WTC11 (cell line): ENCODE data around the gene ZNF14. TPM values are rescaled to one million over a fixed set of nuclear protein-coding genes. Genes with fewer than 3 reads are reported as not detected.

ENCODE experiments used
- ATAC-seq: fragments of 200-7000 bp; cut with Tn5 transposase; 2 replicates; pipeline ENCODE4 v1.10.0; 2021; ENCODE audit warnings: mild to moderate bottlenecking, moderate library complexity
- CTCF ChIA-PET: fragments of 300-600 bp; sonication (Branson Sonifier 250); formaldehyde crosslinking; loops from one replicate; lab custom pipeline; 2021; ENCODE audit warnings: antibody characterized with exemption; lab: Charles Lee
- POLR2A ChIA-PET: fragments of 350-600 bp; sonication (Branson Sonifier 250); formaldehyde crosslinking; loops from one replicate; lab custom pipeline; 2021; ENCODE audit warnings: antibody characterized with exemption; lab: Charles Lee
- DNase-seq: peaks from one replicate; pipeline ENCODE4 v3.0.0; 2021; ENCODE audit warnings: low spot score
- H3K27ac Mint-ChIP-seq: 2 replicates; pipeline ENCODE4 v1.8.0; 2021; ENCODE audit warnings: mixed read lengths
- H3K27me3 Mint-ChIP-seq: 2 replicates; pipeline ENCODE4 v1.8.0; 2021; ENCODE audit warnings: low read depth, mild to moderate bottlenecking, moderate library complexity, mixed read lengths
- H3K36me3 Mint-ChIP-seq: 2 replicates; pipeline ENCODE4 v1.8.0; 2021; ENCODE audit warnings: mixed read lengths
- H3K4me1 Mint-ChIP-seq: 2 replicates; pipeline ENCODE4 v1.8.0; 2022; ENCODE audit warnings: mixed read lengths
- H3K4me3 Mint-ChIP-seq: 2 replicates; pipeline ENCODE4 v1.8.0; 2021; ENCODE audit warnings: mild to moderate bottlenecking, moderate library complexity, mixed read lengths
- H3K9me3 Mint-ChIP-seq: 2 replicates; pipeline ENCODE4 v1.8.0; 2021; ENCODE audit warnings: mixed read lengths
- AFF4 ChIP-seq: sonication (generic); formaldehyde crosslinking; IDR thresholded peaks from 2 replicates; pipeline ENCODE4 v1.8.1; 2023; ENCODE audit warnings: mild to moderate bottlenecking, missing genetic modification reagents, borderline replicate concordance
- ARID4B ChIP-seq: sonication (generic); formaldehyde crosslinking; IDR thresholded peaks from 2 replicates; pipeline ENCODE4 v1.8.0; 2023; ENCODE audit warnings: missing genetic modification reagents, mild to moderate bottlenecking, borderline replicate concordance
- CREB1 ChIP-seq: sonication (generic); formaldehyde crosslinking; IDR thresholded peaks from 2 replicates; pipeline ENCODE4 v1.8.0; 2023; ENCODE audit warnings: mild to moderate bottlenecking, missing genetic modification reagents
- CREM ChIP-seq: sonication (generic); formaldehyde crosslinking; IDR thresholded peaks from 2 replicates; pipeline ENCODE4 v1.8.1; 2022; ENCODE audit warnings: mild to moderate bottlenecking, missing genetic modification reagents, moderate library complexity
- E2F4 ChIP-seq: sonication (generic); formaldehyde crosslinking; IDR thresholded peaks from 2 replicates; pipeline ENCODE4 v1.8.1; 2022; ENCODE audit warnings: low read depth, mild to moderate bottlenecking, moderate library complexity, missing genetic modification reagents, borderline replicate concordance
- IRF2 ChIP-seq: sonication (generic); formaldehyde crosslinking; IDR thresholded peaks from 2 replicates; pipeline ENCODE4 v1.8.0; 2022; ENCODE audit warnings: low read depth, missing genetic modification reagents, borderline replicate concordance
- PRRX2 ChIP-seq: fragments of 250-450 bp; sonication (Bioruptor Pico); IDR thresholded peaks from 2 replicates; pipeline ENCODE4 v1.8.0; 2021; ENCODE audit warnings: mild to moderate bottlenecking
- RORB ChIP-seq: fragments of 250-450 bp; sonication (Bioruptor Pico); IDR thresholded peaks from 2 replicates; pipeline ENCODE4 v1.9.0; 2021; ENCODE audit warnings: mild to moderate bottlenecking
- SMAD4 ChIP-seq: sonication (generic); formaldehyde crosslinking; IDR thresholded peaks from 2 replicates; pipeline ENCODE4 v1.8.0; 2022; ENCODE audit warnings: mild to moderate bottlenecking, missing genetic modification reagents
- TEAD1 ChIP-seq: sonication (generic); formaldehyde crosslinking; IDR thresholded peaks from 2 replicates; pipeline ENCODE4 v1.8.0; 2022; ENCODE audit warnings: mild to moderate bottlenecking, missing genetic modification reagents
- TEAD4 ChIP-seq: sonication (generic); formaldehyde crosslinking; IDR thresholded peaks from 2 replicates; pipeline ENCODE4 v1.8.0; 2022; ENCODE audit warnings: mild to moderate bottlenecking, missing genetic modification reagents
- USF1 ChIP-seq: sonication (generic); formaldehyde crosslinking; IDR thresholded peaks from 2 replicates; pipeline ENCODE4 v1.8.0; 2022; ENCODE audit warnings: mild to moderate bottlenecking, missing genetic modification reagents
- ZNF121 ChIP-seq: sonication (generic); formaldehyde crosslinking; IDR thresholded peaks from 2 replicates; pipeline ENCODE4 v1.8.0; 2023; ENCODE audit warnings: missing genetic modification reagents
- ZNF219 ChIP-seq: sonication (generic); formaldehyde crosslinking; IDR thresholded peaks from 2 replicates; pipeline ENCODE4 v1.8.0; 2023; ENCODE audit warnings: missing genetic modification reagents, mild to moderate bottlenecking, borderline replicate concordance
- total RNA-seq: library from RNA; stranded (reverse); gene quantifications from 3 replicates; pipeline ENCODE4 v1.2.3, GENCODE V29; 2021
- TF ChIP-seq, protein P1 (sequence below): sonication (generic); formaldehyde crosslinking; IDR thresholded peaks from 2 replicates; pipeline ENCODE4 v1.8.0; 2022; ENCODE audit warnings: mild to moderate bottlenecking, missing genetic modification reagents
- TF ChIP-seq, protein P2 (sequence below): sonication (generic); formaldehyde crosslinking; IDR thresholded peaks from 2 replicates; pipeline ENCODE4 v1.8.1; 2023; ENCODE audit warnings: mild to moderate bottlenecking, moderate library complexity, missing genetic modification reagents
- TF ChIP-seq, protein P3 (sequence below): sonication (generic); formaldehyde crosslinking; IDR thresholded peaks from 2 replicates; pipeline ENCODE4 v1.8.1; 2022; ENCODE audit warnings: mild to moderate bottlenecking, moderate library complexity, missing genetic modification reagents

The ZNF14 gene
- total RNA-seq, 1 experiment from 2014 or later, result 5.7 TPM

DNA sequence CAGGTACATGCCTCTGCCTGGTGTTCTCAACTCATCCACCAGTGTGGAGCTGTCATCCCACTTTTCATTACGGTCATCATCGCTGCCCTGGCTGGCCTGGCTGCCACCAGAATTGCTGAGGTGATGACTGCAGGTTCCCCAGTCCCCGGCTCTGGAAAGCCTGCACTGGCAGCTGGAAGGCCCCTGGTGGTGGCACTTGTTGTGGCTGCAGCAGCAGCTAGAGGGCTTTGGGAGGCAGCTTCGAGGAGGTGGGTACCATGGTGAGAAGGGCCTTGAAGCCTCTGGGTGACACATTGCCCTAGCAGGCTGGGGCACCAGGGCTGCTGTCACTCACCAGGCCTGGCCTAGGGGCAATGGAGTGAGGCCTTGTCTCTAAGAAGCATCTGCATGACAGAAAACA lies 25.3 kb upstream of the ZNF14 start (continued):
- TF ChIP-seq PRRX2 (no peak), CREB1 (CRISPR knock-in tag) (no peak), ARID4B (CRISPR knock-in tag) (no peak)
- TF ChIP-seq, protein P1, sequence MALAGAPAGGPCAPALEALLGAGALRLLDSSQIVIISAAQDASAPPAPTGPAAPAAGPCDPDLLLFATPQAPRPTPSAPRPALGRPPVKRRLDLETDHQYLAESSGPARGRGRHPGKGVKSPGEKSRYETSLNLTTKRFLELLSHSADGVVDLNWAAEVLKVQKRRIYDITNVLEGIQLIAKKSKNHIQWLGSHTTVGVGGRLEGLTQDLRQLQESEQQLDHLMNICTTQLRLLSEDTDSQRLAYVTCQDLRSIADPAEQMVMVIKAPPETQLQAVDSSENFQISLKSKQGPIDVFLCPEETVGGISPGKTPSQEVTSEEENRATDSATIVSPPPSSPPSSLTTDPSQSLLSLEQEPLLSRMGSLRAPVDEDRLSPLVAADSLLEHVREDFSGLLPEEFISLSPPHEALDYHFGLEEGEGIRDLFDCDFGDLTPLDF, result no peak
- TF ChIP-seq, protein P2, sequence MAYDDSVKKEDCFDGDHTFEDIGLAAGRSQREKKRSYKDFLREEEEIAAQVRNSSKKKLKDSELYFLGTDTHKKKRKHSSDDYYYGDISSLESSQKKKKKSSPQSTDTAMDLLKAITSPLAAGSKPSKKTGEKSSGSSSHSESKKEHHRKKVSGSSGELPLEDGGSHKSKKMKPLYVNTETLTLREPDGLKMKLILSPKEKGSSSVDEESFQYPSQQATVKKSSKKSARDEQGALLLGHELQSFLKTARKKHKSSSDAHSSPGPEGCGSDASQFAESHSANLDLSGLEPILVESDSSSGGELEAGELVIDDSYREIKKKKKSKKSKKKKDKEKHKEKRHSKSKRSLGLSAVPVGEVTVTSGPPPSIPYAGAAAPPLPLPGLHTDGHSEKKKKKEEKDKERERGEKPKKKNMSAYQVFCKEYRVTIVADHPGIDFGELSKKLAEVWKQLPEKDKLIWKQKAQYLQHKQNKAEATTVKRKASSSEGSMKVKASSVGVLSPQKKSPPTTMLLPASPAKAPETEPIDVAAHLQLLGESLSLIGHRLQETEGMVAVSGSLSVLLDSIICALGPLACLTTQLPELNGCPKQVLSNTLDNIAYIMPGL (CRISPR knock-in tag), result no peak
- TF ChIP-seq, all 79 proteins: peak for 0

GRCh38 chr19:19752760-19753403 lies 20.0 kb upstream of the ZNF14 start:
- CTCF ChIA-PET, result no interaction called here
- no peaks in the 10 kb centered on the region for H3K36me3 Mint-ChIP-seq
- no peaks in the 10 kb centered on the region for H3K27me3 Mint-ChIP-seq
- POLR2A ChIA-PET, result no interaction called here
- DNase-seq (no peak), ATAC-seq (no peak)
- no peak for TF ChIP-seq ZNF219
- TF ChIP-seq E2F4, result no peak
- no peak for TF ChIP-seq IRF2
- H3K9me3 Mint-ChIP-seq, result 0 out of 2 replicates have a peak, but pooled peaks cover 3% of the 10 kb centered on the region
- H3K27ac Mint-ChIP-seq, result no peak overlapping the region
- H3K4me1 Mint-ChIP-seq, result no peaks in the 10 kb centered on the region
- H3K4me3 Mint-ChIP-seq, result no peak overlapping the region

- DNase-seq, result no peak
- no peak for ATAC-seq
- Mint-ChIP-seq H3K9me3 (0 out of 2 replicates have a peak, but pooled peaks cover 3% of the 10 kb centered on the region), H3K27ac (no peak overlapping the region), H3K4me1 (no peaks in the 10 kb centered on the region), H3K36me3 (no peaks in the 10 kb centered on the region), H3K4me3 (no peak overlapping the region), H3K27me3 (no peaks in the 10 kb centered on the region)
- POLR2A ChIA-PET, result no interaction called here
- CTCF ChIA-PET, result no interaction called here
- TF ChIP-seq CREM (CRISPR knock-in tag) (no peak), TEAD1 (CRISPR knock-in tag) (no peak), ZNF121 (CRISPR knock-in tag) (no peak), SMAD4 (no peak), USF1 (CRISPR knock-in tag) (no peak), PRRX2 (no peak), AFF4 (CRISPR knock-in tag) (no peak), ZNF219 (no peak), RORB (CRISPR knock-in tag) (no peak), TEAD4 (CRISPR knock-in tag) (no peak)
- TF ChIP-seq, protein P3, sequence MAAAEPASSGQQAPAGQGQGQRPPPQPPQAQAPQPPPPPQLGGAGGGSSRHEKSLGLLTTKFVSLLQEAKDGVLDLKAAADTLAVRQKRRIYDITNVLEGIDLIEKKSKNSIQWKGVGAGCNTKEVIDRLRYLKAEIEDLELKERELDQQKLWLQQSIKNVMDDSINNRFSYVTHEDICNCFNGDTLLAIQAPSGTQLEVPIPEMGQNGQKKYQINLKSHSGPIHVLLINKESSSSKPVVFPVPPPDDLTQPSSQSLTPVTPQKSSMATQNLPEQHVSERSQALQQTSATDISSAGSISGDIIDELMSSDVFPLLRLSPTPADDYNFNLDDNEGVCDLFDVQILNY (CRISPR knock-in tag), result no peak
Observed at GRCh38 chr19:19751846-19752245, 18.9 kb upstream of the ZNF14 start.
